HG03520 (cell line): ENCODE results near the gene KRT35.

Experiments
- ATAC-seq: cut with Tn5 transposase; IDR thresholded peaks from one replicate; pipeline ENCODE4 v1.9.1; 2021; ENCODE audit warnings: mild to moderate bottlenecking, moderate library complexity; ENCODE audit not compliant: unreplicated experiment

Gene KRT35

DNA sequence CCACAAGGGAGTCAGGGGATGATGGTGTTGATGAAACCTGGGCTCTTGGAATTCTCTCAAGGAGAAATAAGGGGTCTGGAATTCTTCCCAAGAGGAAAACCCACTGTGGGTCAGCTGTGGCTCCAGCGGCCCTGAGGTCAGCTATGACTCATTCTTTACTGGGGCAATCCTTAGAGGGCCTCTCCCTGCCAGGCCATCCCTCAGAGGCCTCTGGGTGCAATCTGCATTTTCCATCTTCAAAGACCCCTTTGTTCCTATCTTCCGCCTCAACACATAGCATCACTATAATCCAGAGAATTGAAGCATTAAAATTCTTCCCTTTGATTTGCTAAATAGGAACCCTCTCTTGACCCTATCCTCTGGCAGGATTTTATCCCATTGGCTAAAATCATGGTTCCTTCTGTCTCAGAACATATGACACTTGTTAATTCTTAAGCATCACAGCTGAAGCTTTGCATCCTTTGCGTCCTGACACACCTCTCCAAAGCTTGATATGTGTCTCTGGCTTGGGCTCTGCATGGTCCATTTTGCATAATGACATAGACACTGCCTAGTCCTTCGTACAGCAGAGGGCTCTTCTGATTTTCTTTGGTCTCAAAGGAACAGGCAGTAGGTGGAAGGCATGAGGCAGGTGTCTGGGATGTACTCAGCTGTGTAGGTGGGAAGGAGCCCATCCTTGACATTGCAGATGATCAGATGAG, 52.2 kb downstream of the KRT35 start:
- no peak for ATAC-seq
